Renal pelvis (tissue), 12 donors: ENCODE measurements around the gene INPP4A. TPM values are rescaled to one million over a fixed set of nuclear protein-coding genes. Genes with fewer than 3 reads are reported as not detected.
"Not testable (repeated sequence)": the region's sequence is repeated elsewhere in the genome, so short reads cannot be mapped to it uniquely, and the experiment has no call there.

Experiments
- DNase-seq: peaks from one replicate; pipeline ENCODE4 v3.0.0-alpha.2; 2013
- long read RNA-seq, 16 experiments: transcript quantifications; one replicate each; lab custom pipeline, GENCODE V29; 2026
- polyA plus RNA-seq, 3 donors: library from polyadenylated mRNA; unstranded; fragments of 120-200 nt; gene quantifications; one replicate each; pipeline ENCODE4 v1.2.1, GENCODE V29; 2013; ENCODE audit not compliant: insufficient read length in 3 of 3

The INPP4A gene
- 10 to 100 TPM; 21.1 to 24.5 (median 22.9) TPM for polyA plus RNA-seq
- long read RNA-seq, donor 1, result 0 reads
- long read RNA-seq, donor 2, result 0 reads
- long read RNA-seq, donor 3, partial matches to known transcripts, result 0 of 1 reads
- long read RNA-seq, donor 3, other reads (novel, unspliced or antisense), result 0 of 1 reads
- long read RNA-seq, donor 4, partial matches to known transcripts, result 0 of 2 reads
- long read RNA-seq, donor 4, other reads (novel, unspliced or antisense), result 0 of 2 reads
- long read RNA-seq, donor 5, result 0 reads
- long read RNA-seq, donor 6, result 0 reads
- long read RNA-seq, donor 7, partial matches to known transcripts, result 0 of 1 reads
- long read RNA-seq, donor 7, other reads (novel, unspliced or antisense), result 0 of 1 reads
- long read RNA-seq, donor 8, result 0 reads
- long read RNA-seq, donor 9, partial matches to known transcripts, result 0 of 2 reads
- long read RNA-seq, donor 9, other reads (novel, unspliced or antisense), result 0 of 2 reads
- long read RNA-seq, donor 10, result 0 reads
- long read RNA-seq, donor 11, result 0 reads
- long read RNA-seq, donor 12, partial matches to known transcripts, result 0 of 1 reads
- long read RNA-seq, donor 12, other reads (novel, unspliced or antisense), result 0 of 1 reads
- long read RNA-seq, donor 13, partial matches to known transcripts, result 0 of 1 reads
- long read RNA-seq, donor 13, other reads (novel, unspliced or antisense), result 0 of 1 reads
- long read RNA-seq, donor 14, result 0 reads
- long read RNA-seq, donor 15, partial matches to known transcripts, result 6 of 7 reads
- long read RNA-seq, donor 15, other reads (novel, unspliced or antisense), result 0 of 7 reads
- long read RNA-seq, donor 16, partial matches to known transcripts, result 0 of 2 reads
- long read RNA-seq, donor 16, other reads (novel, unspliced or antisense), result 0 of 2 reads

DNA sequence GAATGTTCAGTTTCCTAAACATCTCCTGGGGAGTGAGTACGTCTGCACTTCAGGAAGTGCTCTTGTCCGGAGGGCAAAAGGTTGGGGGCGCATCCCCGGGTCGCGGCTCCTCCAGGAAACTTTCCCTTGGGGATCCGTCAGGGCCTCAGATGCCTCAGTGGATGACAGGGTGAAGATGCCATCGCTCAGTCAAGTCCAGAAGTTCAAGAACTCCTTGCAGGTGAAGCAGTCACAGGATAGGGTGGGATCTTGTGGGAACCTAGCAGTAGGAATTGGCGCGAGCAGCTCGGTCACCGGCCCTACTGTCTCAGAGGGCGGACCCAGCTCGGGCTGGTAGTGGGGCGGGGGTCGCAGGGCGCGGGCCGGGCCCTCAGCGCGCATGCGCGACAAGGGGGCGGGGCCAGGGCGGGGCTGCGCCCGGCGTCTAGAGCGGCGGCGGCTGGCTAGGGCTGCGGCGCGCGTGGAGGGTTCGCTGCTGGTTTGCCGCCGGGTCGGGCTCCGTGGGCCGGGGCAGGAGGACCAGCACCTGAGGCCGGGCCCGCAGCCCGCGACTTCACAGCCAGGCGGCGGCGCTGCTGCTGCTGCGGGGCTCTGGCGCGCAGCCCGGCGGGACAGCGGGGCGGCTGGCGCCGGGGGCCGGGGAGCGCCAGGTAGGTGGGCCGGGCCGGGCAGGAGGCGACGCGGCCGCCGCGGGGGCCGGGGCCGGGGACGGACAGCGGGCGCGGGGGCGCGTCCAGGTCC lies at the start of gene INPP4A:
Gene INPP4A, plus strand, starts transcription at position 423 of the 741 bp plus-strand sequence. CDS start 75,191 bp downstream, outside the sequence.
- peak; percentile 84 for DNase-seq

DNA sequence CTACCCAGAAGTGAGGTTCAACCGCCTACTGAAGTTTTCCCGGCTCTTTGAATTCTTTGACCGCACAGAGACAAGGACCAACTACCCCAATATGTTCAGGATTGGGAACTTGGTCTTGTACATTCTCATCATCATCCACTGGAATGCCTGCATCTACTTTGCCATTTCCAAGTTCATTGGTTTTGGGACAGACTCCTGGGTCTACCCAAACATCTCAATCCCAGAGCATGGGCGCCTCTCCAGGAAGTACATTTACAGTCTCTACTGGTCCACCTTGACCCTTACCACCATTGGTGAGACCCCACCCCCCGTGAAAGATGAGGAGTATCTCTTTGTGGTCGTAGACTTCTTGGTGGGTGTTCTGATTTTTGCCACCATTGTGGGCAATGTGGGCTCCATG lies 48.7 kb upstream of the INPP4A start:
- DNase-seq, result no peak

DNA sequence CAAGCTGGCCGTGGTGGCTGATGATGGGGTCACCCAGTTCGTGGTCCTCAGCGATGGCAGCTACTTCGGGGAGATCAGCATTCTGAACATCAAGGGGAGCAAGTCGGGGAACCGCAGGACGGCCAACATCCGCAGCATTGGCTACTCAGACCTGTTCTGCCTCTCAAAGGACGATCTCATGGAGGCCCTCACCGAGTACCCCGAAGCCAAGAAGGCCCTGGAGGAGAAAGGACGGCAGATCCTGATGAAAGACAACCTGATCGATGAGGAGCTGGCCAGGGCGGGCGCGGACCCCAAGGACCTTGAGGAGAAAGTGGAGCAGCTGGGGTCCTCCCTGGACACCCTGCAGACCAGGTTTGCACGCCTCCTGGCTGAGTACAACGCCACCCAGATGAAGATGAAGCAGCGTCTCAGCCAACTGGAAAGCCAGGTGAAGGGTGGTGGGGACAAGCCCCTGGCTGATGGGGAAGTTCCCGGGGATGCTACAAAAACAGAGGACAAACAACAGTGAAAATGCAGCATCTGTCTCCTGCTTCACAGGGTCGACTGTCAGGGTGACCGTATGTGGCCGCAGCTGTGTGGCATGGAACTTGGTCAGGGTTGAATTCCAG lies 47.8 kb upstream of the INPP4A start:
- DNase-seq, result no peak

DNA sequence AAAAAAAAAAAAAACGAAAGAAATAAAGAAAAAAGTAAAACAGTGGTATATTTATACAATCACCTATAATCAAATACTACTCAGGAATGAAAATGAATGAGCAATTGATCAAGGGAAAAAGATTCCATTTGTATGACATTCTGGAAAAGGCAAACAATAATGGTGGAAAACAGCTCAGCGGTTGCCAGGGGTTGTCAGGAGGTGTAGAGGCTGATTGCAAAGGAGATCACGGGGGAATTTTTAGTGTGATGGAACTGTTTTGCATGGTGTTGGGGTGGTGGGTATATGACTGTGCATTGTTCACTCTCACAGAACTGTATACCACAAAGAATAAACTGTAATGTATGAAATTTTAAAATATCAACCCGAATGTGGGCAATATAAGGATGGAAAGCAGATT lies 45.5 kb upstream of the INPP4A start:
- no peak for DNase-seq

DNA sequence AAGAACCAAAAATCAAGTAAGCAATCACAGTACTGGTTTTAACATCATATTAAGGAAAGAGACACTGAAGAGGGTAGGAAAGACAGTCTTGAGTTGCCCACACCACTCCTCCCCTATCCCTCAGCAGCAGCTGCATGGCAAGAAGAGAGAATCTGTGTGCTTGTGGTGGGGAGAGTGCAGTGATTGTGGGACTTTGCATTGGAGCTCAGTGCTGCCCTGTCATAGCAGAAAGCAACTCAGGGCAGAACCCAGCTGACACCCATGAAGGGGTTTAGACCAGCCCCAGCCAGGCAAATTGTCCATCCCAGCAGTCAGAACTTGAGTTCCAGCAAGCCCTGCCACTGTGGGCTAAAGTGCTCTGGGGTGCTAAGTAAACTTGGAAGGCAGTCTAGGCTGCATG lies 40.8 kb upstream of the INPP4A start:
- no peak for DNase-seq

DNA sequence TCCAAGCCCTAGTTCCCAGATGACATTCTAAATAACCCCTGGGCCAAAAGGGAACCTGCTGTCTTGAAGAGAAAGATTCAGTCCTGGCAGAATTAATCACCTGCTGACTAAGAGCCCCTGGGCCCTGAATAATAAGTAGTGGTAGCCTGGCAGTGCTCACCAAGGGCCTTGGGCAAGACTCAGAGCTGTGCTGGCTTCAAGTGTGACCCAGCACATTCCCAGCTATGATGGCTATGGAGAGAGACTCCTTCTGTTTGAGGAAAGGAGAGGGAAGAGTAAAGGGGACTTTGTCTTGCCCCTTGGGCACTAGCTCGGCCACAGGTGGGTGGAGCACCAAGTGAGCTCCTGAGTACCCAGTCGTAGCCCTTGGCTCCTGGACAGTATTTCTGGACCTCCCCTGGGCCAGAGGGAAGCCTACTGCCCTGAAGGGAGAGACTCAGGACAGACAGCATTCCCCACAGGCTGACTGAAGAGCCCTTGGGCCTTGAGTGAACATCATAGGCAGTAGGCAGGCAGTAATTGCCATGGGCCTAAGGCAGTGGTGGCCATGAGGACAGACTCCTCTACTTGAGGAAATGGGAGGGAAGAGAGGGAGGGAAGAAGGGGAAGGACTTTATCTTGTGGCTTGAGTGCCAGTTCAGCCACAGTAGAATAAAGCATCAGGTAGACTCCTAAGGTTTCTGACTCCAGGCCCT lies 40.0 kb upstream of the INPP4A start:
- no peak for DNase-seq

DNA sequence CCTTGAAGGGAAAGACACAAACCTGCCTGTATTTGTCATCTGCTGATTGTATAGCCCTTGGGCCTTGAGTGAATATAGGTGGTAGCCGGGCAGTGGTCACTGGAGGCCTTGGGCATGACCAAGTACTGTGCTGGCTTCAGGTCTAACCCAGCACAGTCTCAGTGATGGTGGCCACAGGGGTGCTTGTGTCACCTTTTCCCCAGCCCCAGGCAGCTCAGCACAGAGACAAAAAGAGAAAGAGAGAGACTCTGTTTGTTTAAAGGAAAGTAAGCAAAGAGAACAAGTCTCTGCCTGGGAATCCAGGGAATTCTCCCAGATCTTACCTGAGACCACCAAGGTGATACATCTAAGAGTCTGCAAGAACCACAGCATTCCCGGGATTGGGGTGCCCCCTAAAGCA lies 39.4 kb upstream of the INPP4A start:
- no peak for DNase-seq

DNA sequence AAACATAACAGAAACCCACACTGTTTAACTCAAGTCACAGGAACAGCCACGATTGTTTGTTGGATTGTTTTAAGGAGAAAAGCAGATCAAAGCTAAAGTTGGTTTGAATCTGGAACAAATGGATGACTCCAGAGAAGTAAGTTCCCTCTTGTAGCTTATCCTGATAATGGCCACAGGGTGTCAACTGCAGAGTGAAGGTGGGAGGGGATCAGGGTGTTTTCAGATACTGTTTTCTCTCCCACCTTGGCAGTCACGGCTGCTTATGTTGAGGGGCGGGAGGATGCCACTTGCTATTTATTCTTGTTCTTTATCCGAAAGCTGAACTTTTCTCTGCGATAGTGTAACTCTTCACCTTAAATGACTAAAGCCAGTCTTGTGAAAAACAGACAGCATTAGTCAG lies 36.5 kb upstream of the INPP4A start:
- no peak for DNase-seq

DNA sequence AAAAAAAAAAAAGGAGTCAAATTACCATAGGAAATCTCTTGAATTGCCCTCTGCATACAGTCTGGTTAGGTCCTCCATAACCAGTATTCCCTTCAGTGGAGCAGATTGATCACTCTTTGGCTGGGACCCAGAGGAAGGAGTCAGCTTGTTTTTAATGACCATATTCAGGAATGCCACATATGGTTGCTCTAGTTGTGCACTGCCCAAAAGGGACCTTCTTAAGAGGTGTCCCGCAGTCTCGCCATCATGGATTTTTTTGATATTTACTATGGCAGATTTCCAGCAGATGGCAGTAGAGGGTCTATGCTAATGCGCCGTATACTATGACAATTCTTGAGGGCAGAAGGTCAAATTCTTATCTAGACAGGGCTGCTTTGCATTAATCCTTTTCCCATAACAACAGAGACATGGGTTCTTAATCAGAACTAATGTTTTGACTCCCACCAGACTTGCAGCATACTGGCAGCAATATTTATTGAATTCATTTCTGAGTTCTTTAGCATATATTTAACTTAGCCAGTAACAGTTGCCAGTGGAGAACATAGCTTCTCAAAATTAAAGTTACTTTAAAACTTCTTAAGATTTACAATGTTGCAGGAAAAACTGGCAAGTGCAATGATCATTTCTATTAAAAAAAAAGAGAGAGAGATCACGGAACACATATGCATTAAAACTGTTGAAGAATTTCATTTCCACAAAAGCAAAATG lies 31.8 kb upstream of the INPP4A start:
- peak; percentile 40 for DNase-seq

DNA sequence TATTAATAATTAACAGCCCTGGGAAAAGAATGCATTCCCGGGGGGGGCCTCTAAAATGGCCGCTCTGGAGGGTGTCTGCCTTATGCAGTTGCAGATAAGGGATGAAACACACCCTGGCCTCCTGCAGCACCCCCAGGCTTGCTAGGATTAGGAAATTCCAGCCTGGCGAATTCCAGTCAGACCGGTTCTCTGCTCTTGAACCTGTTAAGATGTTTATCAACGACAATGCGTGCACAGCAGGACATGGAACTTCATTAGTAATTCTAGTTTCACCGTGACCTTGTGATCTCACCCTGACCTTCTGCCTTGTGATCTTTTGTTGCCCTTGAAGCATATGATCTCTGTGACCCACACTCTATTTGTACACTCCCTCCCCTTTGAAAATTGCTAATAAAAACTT lies 30.4 kb upstream of the INPP4A start:
- DNase-seq, result not testable (repeated sequence)

DNA sequence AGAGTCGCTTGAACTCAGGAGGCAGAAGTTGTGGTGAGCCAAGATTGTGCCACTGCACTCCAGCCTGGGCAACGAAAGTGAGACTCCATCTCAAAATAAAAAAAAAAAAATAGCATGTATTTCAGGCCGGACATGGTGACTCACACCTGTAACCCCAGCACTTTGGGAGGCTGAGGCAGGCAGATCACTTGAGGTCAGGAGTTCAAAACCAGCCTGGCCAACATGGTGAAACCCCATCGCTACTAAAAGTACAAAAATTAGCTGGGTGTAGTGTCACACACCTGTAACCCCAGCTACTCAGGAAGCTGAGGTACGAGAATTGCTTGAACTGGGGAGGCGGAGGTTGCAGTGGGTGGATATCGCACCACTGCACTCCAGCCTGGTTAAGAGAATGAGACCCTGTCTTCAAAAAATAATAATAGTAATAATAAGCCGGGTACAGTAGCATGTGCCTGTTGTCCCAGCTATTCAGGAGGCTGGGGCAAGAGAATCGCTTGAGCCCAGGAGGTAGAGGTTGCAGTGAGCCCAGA lies 28.9 kb upstream of the INPP4A start:
- not testable (repeated sequence) for DNase-seq

DNA sequence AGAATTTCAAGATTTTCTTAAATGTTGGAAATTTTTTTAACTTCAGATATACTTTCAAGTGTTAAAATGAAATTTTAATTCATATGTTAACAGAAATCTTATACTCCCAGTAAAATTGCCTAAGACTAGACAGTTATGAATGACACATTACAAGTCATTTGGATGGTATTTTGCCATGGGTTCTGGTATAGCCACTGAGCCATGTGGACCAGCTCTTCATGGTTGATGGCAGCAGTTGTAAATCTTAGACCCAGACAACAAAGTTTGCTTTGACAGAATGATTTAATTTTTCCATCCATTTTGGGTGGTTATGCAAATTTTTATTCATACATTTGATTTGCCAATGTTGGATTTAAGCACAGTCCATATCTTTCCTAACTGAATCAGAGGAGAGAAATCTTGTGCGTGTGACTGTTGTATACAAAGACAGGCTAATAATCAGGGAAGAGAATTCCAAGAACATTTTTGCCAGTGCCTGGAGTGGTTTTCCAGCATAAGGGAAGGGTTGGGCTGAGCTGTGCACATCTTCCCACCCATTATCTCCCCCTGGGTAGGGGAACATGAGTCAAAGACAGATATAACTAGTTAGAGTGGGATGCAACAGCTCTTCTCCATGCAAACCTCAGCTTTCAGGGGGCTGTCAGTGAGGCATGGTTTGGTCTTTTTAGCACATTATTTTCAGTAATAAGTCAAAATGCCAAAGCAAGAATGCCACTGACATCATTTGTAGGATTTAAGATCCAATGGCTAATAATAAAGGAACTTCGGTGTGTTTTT lies 28.1 kb upstream of the INPP4A start:
- DNase-seq, result no peak

DNA sequence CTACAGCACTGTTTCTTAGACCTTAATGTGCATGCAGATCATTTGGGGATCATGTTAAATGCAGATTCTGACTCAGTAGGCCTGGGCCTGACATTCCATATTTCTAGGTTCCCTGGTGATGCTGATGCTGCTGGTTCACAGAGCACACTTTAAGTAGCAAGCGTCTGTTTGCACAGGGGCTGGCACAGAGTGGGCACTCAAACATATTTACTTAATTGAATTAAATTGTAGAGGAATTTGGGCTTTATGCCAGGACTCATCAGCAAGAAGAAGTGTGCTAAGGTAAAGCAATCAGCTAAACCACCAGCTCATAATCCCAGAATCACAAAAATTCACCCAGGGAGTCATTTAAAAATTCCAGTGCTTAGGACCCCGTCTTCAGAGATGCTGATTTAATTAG lies 25.1 kb upstream of the INPP4A start:
- DNase-seq, result no peak

DNA sequence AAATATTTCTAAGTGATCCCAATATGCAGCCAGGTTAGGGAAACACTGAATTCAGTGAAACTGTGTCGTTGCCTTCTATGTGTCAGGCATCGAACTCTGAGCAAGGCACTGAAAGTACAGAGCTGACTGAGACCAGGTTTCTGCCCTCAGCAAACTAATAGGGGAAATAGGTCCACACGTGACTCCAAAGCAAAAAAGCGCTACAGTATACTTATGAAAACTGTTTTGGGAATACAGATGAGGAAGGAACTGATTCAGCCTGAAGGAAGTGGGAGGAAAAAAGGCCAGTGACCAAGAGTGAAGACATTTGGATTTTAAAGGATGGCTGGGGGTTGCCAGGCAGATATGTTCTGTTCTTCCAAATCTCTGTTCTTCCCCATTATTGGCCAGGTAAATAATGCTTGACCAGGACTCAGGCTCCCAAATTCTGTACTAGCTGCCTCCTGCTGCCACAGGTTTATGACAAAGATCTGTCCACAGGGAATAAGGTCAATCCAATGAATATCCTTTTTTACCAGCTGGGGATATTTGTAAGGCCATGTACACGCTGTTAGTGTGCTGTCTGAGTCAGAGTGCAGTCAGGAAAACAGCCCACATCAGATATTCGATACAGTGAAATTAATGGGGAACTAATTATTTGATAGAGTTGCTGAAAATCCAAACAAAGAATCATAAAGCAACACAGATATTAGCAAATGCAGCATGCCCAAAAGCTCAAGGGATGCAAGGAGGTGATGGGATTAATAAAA lies 24.5 kb upstream of the INPP4A start:
- no peak for DNase-seq

DNA sequence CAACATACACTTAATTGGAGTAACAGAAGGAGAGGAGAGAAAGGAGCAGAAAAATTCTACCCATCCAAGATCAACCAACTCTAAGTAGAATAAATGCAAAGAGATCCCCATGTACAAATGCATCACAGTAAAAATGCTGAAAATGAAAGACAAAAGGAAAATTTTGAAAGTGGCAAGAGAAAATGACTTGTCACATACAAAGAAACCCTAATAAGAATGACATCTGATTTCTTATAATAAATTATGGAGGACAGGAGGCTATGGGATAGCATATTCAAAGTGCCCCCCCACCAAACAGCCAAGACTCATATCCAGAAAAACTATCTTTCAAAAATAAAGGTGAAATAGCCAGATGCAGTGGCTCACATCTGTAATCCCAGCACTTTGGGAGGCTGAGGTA lies 22.2 kb upstream of the INPP4A start:
- DNase-seq, result no peak

DNA sequence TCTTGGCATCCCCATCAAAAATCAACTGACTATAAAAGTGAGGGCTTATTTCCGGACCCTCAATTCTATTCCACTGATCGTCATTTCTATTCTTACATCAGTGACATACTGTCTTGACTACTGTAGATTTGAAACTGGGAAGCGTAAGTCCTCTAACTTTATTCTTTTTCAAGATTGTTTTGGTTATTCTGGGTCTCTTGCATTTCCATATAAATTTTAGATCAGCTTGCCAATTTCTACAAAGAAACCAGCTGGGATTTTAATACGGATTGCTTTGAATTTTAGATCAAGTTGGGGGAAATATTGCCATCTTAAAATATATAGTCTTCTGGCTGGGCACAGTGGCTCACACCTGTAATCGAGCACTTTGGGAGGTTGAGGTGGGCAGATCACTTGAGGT lies 17.9 kb upstream of the INPP4A start:
- no peak for DNase-seq

DNA sequence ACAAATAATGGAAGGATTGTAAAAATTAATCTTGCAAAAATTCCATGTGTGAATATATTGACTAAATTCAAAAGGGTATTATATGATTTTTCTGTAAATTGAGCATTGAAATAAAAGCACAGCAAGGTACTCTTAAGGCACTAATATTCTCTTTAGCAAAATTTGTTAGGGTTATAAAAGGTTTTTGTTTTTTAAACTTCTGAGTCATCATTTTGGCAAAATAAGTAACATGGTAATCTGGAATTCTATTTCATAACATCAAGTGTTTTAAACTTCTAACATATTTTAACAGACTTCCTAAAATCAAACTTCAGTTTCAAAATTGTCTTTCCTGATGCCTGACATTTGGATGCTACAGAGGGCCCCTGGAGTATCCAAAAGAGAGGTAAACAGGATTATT lies 12.5 kb upstream of the INPP4A start:
- no peak for DNase-seq

DNA sequence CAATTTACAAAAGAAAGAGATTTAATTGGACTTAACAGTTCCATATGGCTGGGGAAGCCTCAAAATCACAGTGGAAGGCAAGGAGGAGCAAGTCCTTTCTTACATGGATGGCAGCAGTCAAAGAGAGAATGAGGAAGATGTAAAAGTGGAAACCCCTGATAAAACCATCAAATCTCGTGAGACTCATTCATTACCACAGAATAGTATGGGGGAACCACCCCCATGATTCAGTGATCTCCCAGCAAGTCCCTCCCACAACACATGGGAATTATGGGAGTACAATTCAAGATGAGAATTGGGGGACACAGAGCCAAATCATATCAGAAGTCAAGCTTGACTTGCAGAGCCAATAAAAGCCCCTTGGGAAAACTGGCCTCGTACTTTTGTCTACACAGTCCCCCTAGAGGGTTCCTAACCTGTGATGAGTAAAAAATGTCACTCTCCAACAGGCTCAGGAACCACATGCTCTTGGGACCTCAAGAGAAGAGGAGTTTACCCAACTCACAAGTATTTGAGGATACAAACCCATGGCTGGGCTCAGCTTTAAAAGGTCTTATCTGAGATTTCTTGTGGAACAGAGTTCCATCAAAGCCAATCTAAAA lies 11.2 kb upstream of the INPP4A start:
- DNase-seq, result no peak
